NCI-H2227 (cell line): Measurements from ENCODE around the gene TPCN1.

ENCODE experiments used
- DNase-seq: peaks from one replicate; lab custom pipeline; 2025; ENCODE audit not compliant: unreplicated experiment; lab: John Stamatoyannopoulos, UW

Gene TPCN1

DNA sequence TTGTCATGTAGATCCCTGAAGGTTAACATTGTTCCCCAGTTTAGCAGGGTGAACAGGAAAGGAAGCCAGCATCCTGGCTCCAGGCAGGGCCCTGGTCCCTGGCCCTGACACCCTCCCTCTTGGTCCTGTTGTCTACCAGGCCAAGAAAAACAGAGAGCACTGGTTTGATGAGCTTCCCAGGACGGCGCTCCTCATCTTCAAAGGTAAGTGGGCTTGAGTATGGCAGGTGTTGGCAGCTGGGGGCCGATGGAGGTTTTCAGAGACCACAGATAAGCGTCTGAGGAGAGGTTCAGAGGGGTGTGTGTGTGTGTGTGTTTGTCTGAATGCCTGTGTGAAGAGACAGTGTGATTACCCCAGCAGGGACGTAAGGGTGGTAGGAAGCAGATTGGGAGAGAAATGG is 57.4 kb downstream of the TPCN1 start:
- DNase-seq = no peak

- no peak for DNase-seq
Observed at GRCh38 chr12:113284751-113285150, 63.5 kb downstream of the TPCN1 start.

GRCh38 chr12:113285679-113286610 is 64.7 kb downstream of the TPCN1 start:
- no peak for DNase-seq

DNA sequence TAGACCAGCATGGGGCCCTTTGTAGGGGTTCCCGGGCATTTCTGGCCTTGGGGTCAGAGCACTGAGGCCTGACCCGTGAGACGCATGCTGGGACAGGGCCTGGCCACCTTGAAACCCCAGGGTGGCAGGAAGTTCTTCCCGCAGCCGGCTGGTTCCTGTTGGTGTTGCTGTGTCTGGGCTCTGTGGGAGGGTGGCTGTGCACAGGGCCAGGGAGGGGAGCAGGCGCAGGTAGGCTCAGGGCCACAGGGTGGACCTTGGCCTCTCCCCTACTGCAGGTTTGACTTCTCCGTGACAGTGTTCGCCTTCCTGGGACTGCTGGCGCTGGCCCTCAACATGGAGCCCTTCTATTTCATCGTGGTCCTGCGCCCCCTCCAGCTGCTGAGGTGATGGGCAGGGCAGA is 65.4 kb downstream of the TPCN1 start:
- DNase-seq = no peak

DNA sequence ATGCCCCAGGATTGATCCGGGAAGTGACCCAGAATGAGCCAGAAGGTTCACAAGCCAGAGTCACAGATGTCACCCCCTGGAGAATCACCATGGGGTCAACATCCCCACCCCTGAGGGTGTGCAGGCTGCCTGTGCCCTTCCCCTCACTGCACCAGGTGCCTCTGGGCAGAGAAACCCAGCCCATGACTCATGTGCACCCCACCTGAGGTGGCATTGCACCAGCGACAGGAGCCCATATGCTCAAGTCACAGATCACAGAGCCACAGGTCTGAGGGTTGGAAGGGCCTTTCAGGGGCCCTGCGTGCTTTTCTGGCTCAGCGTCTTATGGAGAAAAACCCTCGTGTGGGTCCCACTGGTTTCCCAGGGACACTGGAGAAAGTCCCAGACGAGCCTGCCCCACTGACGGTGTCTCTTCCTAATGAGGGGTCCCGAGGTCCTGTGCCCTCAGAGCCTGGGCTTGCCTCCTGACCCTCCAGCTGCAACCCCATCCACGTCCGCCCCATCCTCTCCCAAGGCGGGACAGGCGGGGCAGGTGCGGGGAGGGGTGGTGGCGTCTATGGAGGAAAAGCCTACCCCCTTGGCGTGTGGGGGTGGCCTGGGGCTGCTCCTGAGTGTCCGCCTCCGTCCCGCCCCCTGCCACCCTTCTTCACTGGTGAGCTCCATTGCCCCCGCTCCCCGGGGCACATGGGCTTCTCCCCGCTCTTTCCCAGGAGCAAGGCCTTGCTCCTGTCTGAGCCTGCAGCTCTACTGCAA is 66.1 kb downstream of the TPCN1 start:
- no peak for DNase-seq

DNA sequence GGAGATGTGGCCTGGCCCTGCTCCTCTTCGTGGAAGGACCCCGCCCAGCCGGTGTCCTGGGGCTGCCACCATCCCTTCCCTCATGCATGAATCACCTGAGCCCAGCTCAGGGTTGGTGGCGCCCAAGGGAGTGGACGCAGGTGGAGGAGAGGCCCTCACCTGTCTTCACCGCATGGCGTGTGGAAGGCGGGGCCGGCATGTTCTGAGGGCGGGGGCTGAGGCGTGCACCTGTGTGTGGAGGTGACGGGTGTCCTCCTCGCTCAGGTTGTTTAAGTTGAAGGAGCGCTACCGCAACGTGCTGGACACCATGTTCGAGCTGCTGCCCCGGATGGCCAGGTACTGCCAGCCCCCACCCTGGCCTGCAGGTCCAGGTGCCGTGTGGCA is 66.6 kb downstream of the TPCN1 start:
- no peak for DNase-seq

DNA sequence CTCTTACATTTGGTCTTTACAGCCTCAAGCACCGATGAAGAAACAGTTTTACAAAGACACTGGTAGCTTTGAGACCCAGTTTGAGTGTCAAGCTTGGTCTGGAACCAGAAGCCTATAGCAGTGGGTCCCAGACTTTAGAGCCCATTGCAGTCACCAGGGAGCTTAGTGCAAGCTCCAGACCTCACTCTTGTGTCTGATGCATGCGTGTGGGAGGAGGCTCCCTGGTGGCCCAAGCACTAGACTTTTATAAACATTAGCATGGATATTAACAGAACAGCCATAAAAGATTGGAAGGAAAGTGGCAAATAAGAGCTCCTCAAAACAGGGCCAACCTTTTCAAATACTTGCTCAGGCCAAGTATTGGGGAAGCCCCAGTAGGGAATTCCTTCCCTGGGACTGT is 68.1 kb downstream of the TPCN1 start:
- no peak for DNase-seq

- DNase-seq = no peak
Observed at GRCh38 chr12:113290506-113290905, 69.2 kb downstream of the TPCN1 start.

- no peak for DNase-seq
Observed at GRCh38 chr12:113291586-113291985, 70.3 kb downstream of the TPCN1 start.

GRCh38 chr12:113292091-113292490 is 70.8 kb downstream of the TPCN1 start:
- no peak for DNase-seq

DNA sequence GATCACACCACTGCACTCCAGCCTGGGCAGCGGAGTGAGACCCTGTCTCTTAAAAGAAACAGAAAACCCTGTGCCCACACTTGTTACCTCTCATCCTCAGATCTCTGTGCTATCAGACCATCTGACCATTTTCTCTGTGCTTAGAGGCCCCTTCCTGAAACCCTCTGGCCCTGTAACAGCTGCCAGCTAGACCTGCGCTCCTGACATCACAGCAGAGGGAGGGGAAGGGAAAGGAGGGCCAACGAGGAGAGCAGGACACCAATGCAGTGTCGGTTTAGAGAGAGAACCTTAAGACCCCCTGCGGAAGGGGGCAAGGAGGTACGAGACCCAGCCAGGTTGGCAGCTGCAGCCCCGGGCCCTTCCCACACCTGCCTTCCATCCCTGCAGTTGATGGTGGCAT is 71.3 kb downstream of the TPCN1 start:
- DNase-seq = no peak

DNA sequence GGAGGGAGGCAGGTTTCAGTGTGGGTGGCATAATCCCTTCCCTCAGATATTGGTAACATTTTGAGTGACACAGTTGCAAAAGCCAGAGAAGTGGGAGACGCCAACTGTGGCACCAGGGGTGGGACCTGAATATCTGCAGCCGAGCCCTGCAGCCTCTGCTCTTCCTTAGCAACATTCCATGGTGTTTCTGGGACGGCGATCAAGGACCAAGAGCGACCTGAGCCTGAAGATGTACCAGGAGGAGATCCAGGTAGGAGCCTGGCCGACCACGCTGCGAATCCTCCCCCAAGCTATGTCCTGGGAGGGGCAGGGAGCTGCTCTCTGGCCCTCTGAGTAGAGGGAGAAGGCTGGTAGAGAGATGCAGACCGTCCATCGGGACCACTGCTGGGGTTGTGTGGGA is 71.8 kb downstream of the TPCN1 start:
- no peak for DNase-seq

DNA sequence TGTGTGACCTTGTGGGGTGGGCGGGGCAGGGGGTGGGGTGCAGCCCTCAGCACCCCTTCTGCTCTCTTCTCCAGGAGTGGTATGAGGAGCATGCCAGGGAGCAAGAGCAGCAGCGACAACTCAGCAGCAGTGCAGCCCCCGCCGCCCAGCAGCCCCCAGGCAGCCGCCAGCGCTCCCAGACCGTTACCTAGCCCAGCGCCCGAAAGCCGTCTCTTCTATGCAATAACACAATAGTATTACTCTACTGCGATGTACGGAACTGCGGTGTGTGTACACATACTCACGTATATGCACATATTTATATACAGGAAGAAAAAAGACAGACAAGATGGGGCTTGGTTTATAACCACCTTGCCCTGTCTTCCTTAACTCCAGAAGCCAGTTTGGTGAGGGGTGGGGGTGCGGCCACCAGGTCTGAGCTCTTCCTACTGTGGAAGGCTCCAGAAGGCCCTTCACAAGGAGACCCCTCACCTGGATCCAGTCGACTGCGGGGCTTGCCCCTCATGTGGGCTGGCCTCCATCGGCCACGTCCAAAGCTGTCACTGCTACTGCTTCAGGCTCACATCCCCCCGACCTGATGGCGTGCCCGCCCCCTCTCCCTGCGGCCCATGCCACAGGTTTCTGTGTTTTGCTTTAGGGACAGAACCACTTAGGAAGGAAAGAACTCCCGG is 74.8 kb downstream of the TPCN1 start:
- no peak for DNase-seq

DNA sequence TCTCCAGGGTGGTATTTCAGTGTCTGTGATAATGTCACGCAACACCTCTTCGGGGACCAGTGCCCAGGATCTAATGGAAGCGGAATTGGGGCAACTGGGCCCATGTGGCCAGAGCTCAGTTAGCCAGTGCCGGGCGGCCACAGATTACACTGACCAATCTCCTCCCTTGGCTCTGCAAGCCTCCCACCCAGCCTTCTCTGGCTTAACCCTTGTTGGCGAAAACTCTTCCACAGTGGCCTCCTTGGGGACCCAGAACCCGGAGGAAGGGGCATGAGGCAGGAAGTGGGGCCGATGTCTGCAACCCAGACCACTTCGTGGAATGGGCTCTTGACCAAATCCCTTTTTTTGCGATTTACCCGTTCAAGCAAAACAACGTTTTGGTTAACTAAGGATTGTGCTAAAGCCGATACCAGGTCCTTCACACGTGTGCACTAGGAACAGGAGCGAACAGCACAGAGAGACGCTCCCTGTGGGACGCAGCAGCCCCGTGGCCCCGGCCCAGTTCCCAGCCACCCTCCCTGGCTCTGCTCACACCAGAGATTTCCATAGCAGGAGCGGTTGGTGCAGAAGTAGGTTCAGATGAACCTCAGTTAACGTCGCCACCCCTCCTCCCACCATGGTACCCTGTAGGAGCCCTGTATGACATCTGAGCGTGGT is 75.4 kb downstream of the TPCN1 start:
- no peak for DNase-seq

GRCh38 chr12:113297214-113297587 is 75.9 kb downstream of the TPCN1 start:
- DNase-seq = no peak

DNA sequence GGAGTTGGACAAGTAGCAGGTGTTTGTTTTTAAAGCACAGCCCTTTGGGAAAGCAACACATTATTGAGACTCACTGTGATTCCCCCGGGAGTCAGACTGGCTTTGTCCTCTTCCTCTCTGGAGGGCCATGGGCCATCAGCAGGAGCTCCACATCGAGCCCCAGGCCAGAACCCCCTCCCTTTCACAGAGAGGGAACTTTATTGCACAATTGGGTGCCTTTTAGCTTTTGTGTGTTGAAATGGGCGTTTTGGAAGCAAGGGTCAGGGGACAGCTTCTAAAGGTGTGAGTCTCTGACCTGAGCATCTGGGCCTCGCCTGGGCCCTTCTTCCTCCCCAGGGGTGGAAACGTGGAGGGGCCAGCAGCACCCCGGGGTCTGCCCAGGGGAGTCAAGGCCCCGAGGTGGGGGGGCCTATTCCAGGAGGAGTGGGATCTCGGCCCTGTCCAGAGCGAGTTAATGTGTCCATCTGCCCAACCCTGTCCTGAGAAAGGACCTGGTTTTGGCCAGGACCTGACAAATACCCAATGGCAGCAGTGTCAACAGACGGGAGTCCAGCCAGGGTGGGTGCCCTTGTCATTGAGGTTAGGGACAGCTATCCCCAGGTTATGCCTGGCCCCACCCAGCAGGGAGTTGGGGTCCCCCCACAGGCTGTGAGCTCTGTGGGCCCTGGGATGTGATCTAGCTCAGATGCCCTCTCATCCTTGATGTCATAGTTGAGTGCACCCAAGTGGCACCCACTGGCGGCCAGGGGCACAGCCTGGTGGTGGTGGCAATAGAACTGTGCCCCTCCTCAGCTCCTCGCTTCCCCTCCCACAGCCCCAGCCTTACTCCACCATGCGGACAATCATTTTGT is 76.6 kb downstream of the TPCN1 start:
- no peak for DNase-seq

DNA sequence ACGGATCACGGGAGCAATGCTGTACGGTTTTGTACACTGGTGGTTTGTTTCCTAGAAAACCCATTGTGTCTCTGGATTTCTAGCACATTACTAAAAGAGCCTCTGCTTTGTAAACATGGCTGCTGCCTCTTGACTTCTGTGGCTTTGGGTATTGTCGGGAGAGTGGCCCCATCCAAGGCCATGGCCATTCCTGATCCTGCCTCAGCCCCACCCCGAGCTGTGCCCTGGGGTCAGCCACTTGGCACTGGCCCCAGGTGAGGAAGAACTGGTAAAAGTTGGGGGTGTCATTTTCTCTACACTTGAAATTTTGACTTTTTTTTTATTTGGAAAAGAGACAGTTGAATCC is 77.2 kb downstream of the TPCN1 start:
- DNase-seq = no peak

GRCh38 chr12:113298861-113299545 is 77.7 kb downstream of the TPCN1 start:
- no peak for DNase-seq

- no peak for DNase-seq
Observed at GRCh38 chr12:113299619-113300237, 78.5 kb downstream of the TPCN1 start.
